CD4-positive, alpha-beta T cell treated with Interleukin-15 for 1 hour (primary cell): Measurements from ENCODE around the gene MRPL53.
"Not testable (repeated sequence)": the region's sequence is repeated elsewhere in the genome, so short reads cannot be mapped to it uniquely, and the experiment has no call there.

ENCODE experiments used
- DNase-seq: peaks from one replicate; pipeline ENCODE4 v3.0.0-alpha.2; 2020

MRPL53 gene

DNA sequence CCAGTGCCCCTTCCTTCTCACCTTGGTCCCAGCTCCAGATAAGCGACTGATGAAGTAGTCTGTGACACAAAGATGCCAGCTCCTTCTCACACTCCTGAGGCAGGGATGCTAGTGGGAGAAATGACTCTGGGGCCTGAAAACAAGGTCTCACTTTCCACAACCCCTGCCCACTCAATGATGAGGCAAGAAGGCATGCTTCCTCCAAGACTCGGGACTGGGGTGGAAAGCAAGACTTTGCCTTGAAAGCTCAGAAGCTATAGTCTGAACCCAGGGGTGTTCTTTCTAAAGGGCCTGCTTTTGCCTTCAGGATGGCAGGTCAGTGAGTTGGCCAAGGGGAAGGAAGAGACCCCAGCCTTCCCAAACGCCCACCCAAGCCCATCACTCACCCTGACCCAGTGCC, 9.0 kb upstream of the MRPL53 start:
- no peak for DNase-seq

DNA sequence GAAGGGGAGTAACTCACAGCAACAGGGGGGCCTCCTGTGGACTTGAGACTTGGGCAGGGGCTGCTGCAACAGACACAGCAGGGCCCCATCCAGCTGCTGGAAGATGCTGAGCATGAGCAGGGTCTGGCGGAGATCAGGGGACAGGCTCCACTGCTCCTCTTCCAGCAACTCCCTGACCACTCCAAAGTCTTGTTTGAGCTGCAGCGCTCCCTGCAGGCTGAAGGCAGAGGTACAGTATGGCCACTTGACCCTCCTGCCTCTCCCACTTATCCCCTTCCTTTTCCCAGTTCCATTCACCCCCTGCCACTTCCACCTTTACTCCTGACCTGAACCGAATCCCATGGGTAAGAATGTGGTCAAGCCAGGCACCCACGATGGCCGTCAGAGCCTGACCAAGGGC, 2.4 kb upstream of the MRPL53 start:
- DNase-seq = no peak

DNA sequence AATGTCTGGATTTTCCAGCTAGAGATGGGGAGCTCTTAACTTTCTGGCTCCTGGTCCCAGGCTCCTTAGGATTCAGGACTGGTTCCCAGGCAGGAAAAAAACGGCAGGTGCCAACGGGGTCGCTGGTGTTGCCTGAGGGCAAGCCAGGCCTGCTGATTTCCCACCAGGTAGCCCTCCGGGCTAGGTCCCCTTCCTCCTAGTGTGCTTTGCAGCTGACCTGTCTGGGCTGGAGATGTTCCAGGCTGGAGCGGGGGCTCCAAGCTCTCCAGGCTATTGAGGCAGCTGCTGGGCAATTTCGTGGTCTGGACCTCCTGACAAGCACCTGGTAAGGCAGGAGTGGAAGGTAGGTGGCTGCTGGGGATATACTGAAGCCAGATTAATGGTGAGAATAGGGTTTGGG, 2.0 kb upstream of the MRPL53 start:
- DNase-seq = no peak

DNA sequence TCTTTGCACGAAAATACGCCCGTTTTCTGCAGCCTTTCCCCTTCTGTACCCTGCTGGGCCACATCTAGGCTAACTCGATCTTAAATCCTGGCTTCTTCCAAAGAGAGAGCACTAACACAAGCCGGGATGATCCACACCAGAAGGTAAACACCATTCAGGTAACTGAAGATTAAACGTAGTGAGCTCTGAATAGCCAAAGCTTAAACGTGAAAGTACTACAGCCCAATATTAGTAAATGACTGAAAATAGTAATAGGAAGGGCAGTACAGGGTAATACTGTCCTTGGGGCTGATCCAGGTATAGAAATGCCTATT, 422 bp upstream of the MRPL53 start:
- DNase-seq = no peak

DNA sequence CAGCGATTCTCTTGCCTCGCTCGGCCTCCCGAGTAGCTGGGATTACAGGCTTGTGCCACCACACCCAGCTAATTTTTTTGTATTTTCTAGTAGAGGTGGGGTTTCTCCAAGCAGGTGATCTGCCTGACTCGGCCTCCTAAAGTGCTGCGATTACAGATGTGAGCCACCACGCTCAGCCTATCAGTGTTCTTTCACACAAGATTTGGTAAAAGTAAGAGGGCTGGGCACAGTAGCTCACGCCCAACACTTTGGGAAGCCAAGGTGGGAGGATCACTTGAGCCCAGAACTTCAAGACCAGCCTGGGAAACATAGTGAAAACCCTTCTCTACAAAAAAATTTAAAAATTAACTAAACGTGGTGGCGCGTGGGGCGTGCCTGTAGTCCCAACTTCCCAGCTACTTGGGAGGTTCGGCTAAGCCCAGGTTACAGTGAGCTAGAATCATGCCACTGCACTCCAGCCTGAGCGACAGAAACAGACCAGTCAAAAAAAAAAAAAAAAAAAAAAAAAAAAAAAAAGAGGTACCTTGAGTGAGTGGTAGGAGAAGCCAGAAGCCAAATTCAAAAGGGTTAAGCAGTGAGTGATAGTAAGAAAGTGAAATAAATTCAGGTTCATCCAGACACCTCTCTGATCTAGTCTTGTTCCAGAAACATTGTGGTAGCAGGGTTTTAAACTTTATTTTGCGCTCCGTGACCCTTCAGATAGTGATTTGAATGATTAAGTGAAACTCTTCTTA, 981 bp downstream of the MRPL53 start:
- no peak for DNase-seq

DNA sequence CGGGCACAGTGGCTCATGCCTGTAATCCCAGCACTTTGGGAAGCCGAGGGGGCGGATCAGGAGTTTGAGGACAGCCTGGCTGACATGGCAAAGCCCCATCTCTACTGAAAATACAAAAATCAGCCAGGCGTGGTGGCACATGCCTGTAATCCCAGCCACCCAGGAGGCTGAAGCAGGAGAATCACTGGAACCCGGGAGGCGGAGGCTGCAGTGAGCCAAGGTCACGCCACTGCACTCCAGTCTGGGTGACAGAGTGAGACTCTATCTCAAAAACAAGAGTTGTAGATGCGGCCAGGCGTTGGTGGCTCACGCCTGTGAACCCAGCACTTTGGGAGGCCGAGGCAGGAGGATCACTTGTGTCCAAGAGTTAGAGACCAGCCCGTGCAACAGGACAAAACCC, 1.7 kb downstream of the MRPL53 start:
- not testable (repeated sequence) for DNase-seq

DNA sequence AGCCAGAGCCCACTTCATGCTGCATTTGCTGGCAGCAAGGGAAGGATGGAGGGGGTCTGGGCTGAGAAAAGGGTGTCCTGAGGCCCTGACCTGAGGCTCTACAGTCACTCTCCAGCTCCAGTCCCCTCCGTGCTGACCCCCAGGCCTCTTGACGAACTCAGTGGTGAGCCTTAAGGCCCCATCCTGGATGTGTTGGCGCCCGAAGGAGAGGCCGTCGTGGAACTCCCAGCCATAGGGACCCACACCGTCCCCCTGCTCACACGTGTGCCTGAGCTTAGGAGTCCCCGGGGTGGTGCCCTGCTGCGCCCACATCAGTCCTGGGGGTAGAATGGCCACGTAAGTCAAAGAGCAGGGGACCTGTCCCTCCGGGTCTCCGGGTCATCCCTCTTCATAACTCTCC, 8.1 kb downstream of the MRPL53 start:
- no peak for DNase-seq

DNA sequence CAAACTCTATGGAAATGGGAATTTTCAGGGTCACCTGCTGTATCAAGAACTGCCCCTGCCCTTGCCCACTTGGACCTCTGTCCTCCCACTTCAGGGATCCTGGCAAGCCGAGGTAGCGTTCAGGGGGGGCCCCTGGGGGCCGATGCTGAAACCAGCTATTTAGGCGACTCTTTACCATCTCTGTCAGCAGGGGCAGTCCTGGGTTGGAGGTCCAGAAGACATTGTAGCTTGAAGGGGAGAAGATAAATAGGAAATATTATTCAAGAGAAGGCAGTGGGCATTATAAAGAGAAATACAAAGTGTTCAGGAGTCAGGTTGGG, 9.7 kb downstream of the MRPL53 start:
- DNase-seq = no peak

DNA sequence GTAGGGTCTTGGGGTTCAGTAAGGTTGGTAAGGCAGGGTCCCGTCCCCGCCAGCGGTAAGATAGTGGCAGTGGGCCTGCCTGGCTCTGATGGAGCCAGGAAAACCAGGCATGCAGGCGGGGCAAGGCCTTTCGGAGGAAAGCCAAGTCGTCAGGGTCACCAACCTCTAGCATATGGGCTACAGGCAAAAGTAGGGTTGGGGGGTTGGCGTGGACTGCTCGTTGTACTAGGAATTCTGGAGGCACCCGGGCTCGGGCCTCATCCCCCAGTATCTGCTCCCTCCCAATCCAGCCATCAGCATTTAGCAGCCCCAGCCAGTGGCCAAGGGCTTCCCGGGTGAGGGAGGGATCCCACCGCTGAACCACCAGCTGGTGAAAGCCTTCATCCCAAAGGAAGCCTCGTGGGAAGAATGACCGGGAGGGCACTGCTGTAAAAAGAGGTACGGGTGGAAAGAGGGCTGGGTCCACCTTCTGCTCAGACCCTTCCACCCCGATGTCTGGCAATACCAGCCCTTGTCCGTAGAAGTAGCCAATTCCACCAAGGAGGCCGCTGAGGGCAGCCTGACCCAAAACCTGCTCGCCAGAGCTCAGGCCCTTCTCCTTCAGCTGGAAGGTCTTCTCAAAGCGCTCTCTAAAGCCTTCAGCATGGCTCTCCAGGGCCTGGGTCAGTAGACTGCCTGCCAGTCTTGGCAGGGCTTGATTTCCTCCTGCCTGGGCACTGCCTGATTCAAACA, 10.3 kb downstream of the MRPL53 start:
- no peak for DNase-seq

DNA sequence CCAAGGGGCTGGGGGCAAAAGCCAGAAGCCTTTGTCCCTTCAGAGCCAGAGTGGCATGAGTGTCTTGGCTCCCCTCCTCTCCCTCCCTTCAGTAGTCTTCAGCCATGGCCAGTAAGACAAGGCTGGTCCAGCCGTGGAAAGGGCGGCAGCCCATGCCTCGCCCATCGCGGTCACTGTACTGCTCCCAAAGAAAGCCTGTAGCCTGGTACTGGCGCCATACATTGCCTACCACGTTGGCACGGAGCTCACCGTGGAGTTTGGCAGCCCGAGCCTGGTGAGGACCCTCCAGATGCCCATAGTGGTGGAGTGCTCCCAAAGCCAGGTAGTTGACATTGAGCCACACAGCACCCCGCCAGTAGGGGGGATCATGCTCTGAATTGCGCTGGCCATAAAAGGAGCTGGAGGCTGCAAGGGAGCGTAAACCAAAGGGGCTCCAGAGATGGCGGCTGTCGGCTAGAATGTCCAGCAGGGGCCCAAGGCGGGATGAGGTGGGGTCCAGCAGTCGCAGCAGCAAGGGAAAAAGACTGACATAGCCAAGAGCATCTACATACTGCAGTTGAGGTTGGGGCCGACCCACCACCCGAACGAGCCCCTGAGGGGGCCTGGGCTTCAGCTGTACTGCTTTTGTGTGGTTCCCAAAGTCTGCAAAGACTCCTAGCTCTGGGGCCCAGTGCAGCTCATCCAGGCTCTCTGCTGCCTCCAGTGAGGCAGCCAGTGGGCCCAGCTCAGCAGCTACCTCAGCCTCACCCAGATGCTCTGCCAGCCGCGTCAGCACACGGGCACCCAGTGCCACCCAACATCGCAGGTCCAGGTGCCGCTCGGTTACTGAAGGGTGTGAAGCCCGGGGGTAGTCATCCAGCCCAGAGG, 11.1 kb downstream of the MRPL53 start:
- no peak for DNase-seq

DNA sequence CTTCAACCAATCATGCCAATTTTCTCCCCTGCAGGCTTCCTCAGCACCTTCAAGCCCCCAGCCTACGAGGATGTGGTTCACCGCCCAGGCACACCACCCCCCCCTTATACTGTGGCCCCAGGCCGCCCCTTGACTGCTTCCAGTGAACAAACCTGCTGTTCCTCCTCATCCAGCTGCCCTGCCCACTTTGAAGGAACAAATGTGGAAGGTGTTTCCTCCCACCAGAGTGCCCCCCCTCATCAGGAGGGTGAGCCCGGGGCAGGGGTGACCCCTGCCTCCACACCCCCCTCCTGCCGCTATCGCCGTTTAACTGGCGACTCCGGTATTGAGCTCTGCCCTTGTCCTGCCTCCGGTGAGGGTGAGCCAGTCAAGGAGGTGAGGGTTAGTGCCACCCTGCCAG, 12.3 kb downstream of the MRPL53 start:
- not testable (repeated sequence) for DNase-seq

DNA sequence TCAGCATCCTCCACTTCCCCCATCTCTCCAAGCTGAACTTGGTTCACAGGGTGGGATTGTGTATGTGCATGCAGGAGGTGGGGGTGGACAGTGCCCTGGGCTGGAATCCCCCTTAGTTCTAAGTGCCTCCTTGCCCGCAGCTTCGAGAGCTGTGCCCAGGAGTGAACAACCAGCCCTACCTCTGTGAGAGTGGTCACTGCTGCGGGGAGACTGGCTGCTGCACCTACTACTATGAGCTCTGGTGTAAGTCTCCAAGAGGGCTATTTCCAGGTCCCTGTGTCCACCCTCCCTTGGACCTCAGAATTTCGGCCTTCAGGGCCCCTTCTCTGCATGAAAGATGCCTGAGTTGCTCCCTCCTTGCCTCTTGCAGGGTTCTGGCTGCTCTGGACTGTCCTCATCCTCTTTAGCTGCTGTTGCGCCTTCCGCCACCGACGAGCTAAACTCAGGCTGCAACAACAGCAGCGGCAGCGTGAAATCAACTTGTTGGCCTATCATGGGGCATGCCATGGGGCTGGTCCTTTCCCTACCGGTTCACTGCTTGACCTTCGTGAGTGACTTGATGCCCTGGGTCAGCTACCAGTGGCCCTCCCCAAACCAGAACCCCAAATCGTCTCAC, 12.9 kb downstream of the MRPL53 start:
- not testable (repeated sequence) for DNase-seq

DNA sequence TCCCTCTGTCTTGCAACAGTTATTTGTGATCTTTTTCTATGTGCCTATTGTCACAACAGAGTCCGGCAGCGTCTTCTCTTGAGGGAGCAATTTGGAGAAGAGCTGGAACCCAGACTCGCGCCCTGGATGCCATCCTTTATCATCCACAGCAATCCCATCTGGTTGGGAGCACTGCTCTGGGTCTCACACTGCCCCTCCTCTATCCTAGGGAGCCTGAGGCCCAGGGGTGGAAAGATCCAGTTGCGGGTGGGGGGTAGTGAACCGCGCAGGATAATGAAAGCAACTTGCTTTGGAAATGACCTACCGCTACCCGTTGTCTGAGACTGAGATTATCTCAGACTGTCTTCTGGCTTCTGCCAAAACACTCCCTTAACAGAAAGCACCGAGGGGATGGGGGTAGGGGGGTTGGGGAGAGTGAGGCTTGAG, 13.5 kb downstream of the MRPL53 start:
- DNase-seq = no peak

DNA sequence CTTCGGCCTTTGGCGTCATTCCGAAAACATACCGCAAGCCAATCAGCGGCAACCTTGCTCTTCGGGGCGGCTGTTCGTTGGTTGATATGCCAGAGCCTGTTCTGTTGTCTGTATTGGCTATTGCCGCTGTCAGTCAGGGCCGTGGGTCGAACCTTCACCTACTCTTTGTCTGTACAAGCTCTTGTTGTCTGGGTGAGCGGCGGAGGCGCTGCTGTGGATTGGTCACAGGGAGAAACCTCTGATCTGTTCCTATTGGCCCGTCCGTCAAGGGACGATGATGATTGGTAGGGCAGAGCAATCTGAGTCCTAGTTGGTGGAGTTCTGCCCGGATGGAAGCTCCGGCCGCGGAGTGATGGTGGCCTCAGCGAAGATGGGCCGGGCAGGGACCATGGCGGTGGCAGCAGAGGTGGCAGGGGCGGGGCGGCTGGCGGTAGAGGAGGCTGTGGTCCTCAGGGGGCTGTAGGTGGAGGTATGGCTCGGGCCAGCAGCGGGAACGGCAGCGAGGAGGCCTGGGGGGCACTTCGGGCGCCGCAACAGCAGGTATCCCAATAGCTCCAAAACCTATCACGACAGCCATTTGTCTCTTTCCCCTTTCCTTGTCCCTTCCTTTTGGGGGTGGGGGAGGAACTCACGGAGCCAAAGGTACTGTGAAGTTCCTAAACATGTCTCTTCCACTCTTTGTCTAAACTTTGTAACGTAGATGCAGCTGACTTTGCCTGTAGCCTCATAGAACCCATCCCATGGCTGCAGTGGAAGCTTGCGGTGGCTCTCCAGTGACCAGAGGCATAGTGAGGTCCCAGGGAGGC, 14.1 kb downstream of the MRPL53 start, which contains the start of gene WBP1:
Gene WBP1 (plus strand): TSS at position 307 of the 806 bp plus-strand sequence. CDS start 165 bp downstream, at position 472.
- peak; percentile 100 for DNase-seq

DNA sequence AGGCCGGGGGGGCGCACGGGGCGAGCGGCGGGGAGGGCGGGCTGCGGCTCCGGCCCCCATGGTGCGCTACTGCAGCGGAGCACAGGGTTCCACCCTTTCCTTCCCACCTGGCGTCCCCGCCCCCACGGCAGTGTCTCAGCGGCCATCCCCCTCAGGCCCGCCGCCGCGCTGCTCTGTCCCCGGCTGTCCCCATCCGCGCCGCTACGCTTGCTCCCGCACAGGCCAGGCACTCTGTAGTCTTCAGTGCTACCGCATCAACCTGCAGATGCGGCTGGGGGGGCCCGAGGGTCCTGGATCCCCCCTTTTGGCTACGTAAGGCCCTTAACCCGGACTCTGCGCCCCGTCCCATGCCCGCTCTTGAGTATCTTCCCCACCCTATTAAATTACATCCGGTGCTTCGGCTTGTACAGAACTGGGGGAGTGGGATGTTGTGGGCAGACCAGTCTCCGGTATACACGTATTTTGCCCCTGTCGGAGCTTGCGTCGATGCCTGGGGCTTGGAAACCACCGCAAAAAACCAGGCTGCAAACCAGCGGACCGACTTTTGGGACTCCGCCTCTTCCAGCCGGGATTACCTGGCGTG, 14.8 kb downstream of the MRPL53 start:
- peak; percentile 87 for DNase-seq

DNA sequence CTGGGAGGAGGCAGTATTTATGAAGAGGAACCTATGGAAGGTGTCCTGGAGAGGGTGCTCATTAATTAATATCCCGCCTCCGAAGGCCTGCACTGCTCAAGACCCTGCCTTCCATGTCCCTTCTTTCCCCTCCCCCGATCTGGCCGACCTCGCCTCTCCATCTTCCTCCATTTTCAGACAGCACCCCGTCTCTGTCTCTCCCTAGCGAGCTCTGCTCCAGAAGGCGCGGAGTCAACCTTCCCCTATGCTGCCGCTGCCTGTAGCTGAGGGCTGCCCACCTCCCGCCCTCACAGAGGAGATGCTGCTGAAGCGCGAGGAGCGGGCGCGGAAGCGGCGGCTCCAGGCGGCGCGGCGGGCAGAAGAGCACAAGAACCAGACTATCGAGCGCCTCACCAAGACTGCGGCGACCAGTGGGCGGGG, 15.3 kb downstream of the MRPL53 start:
- DNase-seq = no peak

DNA sequence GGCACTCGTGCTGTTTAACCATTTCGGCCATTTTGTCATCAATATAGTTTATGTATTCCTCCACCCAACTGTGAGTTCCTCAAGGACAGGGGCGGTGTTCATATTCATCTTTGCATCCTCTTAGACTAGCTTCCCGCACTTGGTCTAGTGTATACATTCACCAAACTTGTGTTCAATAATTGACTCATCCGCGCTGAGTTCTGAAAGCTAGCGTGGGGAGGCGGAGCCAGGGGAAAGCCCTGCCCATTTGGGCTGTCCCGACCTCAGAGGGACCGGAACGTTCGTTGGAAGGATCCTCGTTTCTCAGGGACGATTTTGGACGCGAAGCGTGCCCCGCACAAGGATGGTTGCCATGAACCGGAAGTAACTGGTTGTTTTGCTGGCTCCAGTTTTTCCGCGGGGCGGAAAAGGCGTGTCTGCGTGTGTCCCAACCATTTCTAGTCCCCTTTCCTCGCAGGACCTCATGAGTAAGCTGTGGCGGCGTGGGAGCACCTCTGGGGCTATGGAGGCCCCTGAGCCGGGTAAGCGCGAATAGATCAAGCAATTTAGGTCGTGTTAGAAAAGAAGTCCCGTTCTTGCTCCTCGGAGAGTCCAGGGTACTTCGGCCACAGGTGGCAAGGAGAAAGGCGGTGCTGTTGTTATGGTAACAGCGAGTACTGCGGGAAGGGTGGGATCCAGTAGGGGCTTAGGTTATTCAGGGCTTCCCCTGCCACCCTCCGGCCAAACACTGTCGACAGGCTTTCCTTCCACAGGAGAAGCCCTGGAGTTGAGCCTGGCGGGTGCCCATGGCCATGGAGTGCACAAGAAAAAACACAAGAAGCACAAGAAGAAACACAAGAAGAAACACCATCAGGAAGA, 17.6 kb downstream of the MRPL53 start, which contains the start of gene INO80B:
Gene INO80B (plus strand): TSS at position 434 of the 858 bp plus-strand sequence. CDS start 30 bp downstream, at position 464.
- DNase-seq = peak; percentile 97

DNA sequence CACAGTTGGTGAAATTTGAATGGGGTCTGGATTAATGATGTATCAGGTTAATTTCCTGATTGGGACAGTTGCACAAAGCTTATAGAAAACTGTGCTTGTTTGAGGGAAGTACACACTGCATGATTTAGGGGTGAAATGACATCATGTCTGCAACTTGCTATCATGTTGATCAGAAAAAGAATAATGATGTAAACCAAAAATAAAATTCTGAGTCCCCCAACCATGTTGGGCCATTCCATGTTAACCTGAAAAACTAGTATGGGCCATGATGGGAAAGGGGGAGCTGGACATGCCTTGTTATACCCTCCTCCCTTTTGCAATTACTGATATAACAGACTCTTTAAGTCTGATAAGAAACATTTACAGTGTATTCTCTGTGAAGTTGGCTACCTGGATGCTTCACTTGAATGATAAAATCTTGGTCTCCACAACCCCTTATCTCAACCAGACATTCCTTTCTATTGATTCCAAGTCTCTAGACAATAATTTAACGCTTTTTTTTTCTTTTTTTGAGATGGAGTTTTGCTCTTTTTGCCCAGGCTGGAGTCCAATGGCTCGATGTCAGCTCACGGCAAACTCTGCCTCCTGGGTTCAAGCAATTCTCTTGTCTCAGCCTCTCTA, 21.8 kb downstream of the MRPL53 start:
- DNase-seq = no peak

DNA sequence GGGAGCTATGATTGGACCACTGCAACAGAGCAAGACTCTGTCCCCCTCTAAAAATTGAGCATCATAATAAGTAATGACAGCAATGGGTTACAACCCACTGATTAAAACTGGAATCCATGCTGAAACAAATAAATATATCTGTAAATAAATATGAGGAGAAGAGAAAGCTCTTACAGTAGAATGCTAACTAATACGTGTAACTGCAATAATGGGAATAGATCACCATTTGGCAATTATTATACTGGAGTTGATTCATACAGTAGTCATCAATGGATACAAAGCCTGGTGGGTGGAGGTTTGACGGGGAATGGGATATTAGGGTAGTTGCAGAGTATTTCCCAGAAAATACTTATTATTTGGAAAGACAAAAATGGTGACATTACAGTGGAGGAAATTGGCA, 23.7 kb downstream of the MRPL53 start:
- no peak for DNase-seq

DNA sequence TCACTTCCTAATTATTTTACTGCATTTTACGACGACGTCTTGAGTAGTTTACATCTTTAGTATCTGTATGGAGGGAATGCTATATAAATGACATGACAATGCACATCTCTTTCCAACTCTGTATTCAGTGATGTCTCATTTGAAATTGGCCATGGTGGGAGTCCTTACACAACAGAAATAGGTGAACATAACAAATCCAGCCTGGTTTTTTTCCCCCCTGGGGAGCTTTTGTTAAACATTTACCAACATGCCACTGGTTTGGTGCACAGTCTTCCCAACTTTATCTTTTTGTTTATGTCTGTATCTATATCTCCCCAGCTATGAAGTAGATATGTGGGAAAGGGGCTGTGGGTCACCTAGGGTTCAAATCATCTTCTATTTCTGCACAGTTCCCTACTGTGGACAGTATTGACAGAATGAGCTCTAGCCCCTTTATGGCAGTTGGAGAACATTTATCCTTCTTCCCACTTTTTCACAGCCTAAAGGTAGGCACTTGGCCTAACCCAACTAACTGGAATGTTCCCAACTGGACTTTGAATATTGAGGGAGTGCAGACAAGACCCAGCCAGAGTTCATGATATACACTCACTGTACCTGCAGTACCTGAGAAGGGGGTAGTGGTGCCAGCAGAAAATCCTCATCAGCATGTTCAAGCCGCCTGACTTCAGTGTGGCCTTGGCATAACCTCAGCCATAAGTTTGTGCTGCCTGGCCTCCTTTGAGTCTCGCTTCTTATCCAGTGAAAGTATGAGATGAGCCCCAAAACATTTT, 25.1 kb downstream of the MRPL53 start:
- DNase-seq = no peak
